Vagina (tissue), 2 donors: ENCODE results near the gene ATP5IF1. TPM values are rescaled to one million over a fixed set of nuclear protein-coding genes. Genes with fewer than 3 reads are reported as not detected.

ENCODE experiments used
- DNase-seq, 2 donors: peaks; one replicate each; pipeline ENCODE4 v3.0.0-alpha.2; 2017; ENCODE audit errors: extremely low spot score in 2 of 2
- H3K27ac ChIP-seq: fragments of 200-600 bp; sonication (generic); one replicate; pipeline ENCODE4 v1.5.1; 2019
- H3K27me3 ChIP-seq: fragments of 200-600 bp; sonication (generic); one replicate; pipeline ENCODE4 v1.5.1; 2019
- H3K36me3 ChIP-seq, 2 donors: fragments of 200-600 bp; sonication (generic); one replicate each; pipeline ENCODE4 v1.5.1; 2017 to 2019
- H3K4me1 ChIP-seq: fragments of 200-600 bp; sonication (generic); one replicate; pipeline ENCODE4 v1.5.1; 2019
- H3K4me3 ChIP-seq, 2 donors: fragments of 200-600 bp; sonication (generic); 1 replicate in 1 of 2; 2 replicates in 1 of 2; pipeline ENCODE4 v1.5.1; 2016 to 2019
- H3K9me3 ChIP-seq: fragments of 200-600 bp; sonication (generic); one replicate; pipeline ENCODE4 v1.5.1; 2019
- POLR2A ChIP-seq, 2 donors: fragments of 450-650 bp; IDR thresholded peaks; one replicate each; pipeline ENCODE4 v1.6.1; 2017; ENCODE audit warnings: antibody characterized with exemption in 2 of 2, mild to moderate bottlenecking in 2 of 2, moderate library complexity in 2 of 2
- POLR2AphosphoS5 ChIP-seq, 2 donors: sonication (generic); formaldehyde crosslinking; IDR thresholded peaks; one replicate each; pipeline ENCODE4 v1.9.0; 2017; ENCODE audit warnings: antibody characterized with exemption in 2 of 2, mild to moderate bottlenecking in 2 of 2, low read depth in 1 of 2; ENCODE audit not compliant: insufficient read depth in 1 of 2
- intact Hi-C: fragments of 100-400 bp; cut with DNase I; formaldehyde crosslinking; loops from one replicate; pipeline ENCODE4 v1.15.1; 2023
- total RNA-seq: library from RNA; depleted of rRNA; stranded (reverse); fragments of >200 nt; gene quantifications from one replicate; pipeline ENCODE4 v1.2.3, GENCODE V29; 2016
- TF ChIP-seq, protein P1 (sequence below), 3 experiments: fragments of 450-650 bp in 2 of 3; fragments of 200-600 bp in 1 of 3; sonication (generic) in 1 of 3; IDR thresholded peaks; one replicate each; pipeline ENCODE4 v1.5.1; 2017 to 2019; ENCODE audit warnings: antibody characterized with exemption in 3 of 3, mild to moderate bottlenecking in 2 of 3, moderate library complexity in 2 of 3

The ATP5IF1 gene
- total RNA-seq, 1 donor from 2014 or later: 224 TPM

DNA sequence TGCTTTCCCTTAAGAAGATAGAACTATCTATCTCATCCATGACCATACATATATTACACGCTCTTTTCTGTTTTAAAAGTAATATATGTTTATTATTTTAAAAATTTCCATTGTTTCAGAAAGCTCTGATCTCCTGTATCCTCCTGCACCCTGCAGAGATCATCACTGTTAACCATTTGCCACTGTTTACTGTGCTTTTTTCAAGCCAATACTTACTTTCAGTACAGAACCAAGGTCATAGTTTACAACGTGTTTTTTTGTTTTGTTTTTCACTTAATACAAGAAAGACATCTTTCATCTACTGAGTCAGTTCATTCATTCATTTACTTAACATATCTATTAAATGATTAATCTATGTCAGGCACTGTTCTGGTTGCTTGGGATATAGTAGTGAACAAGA, 33.6 kb downstream of the ATP5IF1 start:
- intact Hi-C loops: no loop called here
- Histone ChIP-seq H3K27me3 (no peaks in the 10 kb centered on the region), H3K27ac (no peak overlapping the region), H3K4me1 (peaks cover 5% of the 10 kb centered on the region), H3K9me3 (no peaks in the 10 kb centered on the region), H3K36me3 (peaks cover 2 to 31% of the 10 kb centered on the region in 2 donors), H3K4me3 (no peak overlapping the region)
- DNase-seq: no peak
- TF ChIP-seq POLR2A (IDR thresholded peaks at IDR 0.05): no peak
- TF ChIP-seq, protein P1, sequence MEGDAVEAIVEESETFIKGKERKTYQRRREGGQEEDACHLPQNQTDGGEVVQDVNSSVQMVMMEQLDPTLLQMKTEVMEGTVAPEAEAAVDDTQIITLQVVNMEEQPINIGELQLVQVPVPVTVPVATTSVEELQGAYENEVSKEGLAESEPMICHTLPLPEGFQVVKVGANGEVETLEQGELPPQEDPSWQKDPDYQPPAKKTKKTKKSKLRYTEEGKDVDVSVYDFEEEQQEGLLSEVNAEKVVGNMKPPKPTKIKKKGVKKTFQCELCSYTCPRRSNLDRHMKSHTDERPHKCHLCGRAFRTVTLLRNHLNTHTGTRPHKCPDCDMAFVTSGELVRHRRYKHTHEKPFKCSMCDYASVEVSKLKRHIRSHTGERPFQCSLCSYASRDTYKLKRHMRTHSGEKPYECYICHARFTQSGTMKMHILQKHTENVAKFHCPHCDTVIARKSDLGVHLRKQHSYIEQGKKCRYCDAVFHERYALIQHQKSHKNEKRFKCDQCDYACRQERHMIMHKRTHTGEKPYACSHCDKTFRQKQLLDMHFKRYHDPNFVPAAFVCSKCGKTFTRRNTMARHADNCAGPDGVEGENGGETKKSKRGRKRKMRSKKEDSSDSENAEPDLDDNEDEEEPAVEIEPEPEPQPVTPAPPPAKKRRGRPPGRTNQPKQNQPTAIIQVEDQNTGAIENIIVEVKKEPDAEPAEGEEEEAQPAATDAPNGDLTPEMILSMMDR (IDR thresholded peaks at IDR 0.05): no peak
- TF ChIP-seq POLR2AphosphoS5 (IDR thresholded peaks at IDR 0.05; ENCODE audit: insufficient read depth in 1 of 2, low read depth in 1 of 2): no peak

DNA sequence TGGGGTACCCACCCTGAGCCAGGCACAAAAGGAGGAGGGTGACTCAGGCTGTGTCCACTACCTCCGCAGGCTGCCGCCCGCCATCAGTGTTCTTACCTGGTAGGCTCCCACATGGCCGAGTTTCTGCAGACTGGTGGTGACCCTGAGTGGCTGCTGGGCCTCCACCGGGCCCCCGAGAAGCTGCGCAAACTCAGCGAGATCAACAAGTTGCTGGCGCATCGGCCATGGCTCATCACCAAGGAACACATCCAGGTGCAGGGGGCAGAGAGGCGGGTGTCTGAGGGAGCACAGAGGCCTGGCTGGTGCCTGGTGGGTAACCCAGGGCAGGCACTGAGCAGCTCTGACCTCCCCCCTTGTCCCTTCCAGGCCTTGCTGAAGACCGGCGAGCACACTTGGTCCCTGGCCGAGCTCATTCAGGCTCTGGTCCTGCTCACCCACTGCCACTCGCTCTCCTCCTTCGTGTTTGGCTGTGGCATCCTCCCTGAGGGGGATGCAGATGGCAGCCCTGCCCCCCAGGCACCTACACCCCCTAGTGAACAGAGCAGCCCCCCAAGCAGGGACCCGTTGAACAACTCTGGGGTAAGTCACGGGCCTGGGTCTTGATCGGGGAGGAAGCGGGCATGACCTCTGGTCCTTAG, 36.4 kb downstream of the ATP5IF1 start:
- peaks cover 2 to 47% of the 10 kb centered on the region in 2 donors for H3K36me3 ChIP-seq
- no peaks in the 10 kb centered on the region for H3K9me3 ChIP-seq
- DNase-seq: no peak
- H3K4me3 ChIP-seq: no peak overlapping the region
- H3K27me3 ChIP-seq: no peaks in the 10 kb centered on the region
- intact Hi-C loops: no loop called here
- TF ChIP-seq, protein P1 (IDR thresholded peaks at IDR 0.05): no peak
- TF ChIP-seq POLR2A (IDR thresholded peaks at IDR 0.05) (no peak), POLR2AphosphoS5 (IDR thresholded peaks at IDR 0.05; ENCODE audit: insufficient read depth in 1 of 2, low read depth in 1 of 2) (no peak)
- no peak overlapping the region for H3K27ac ChIP-seq
- no peaks in the 10 kb centered on the region for H3K4me1 ChIP-seq

- peaks cover 2 to 51% of the 10 kb centered on the region in 2 donors for H3K36me3 ChIP-seq
- TF ChIP-seq, protein P1 (IDR thresholded peaks at IDR 0.05): no peak
- no peak for TF ChIP-seq POLR2A (IDR thresholded peaks at IDR 0.05)
- TF ChIP-seq POLR2AphosphoS5 (IDR thresholded peaks at IDR 0.05; ENCODE audit: insufficient read depth in 1 of 2, low read depth in 1 of 2): no peak
- no peak overlapping the region for H3K27ac ChIP-seq
- no peaks in the 10 kb centered on the region for H3K9me3 ChIP-seq
- no peak for DNase-seq
- no peak overlapping the region for H3K4me3 ChIP-seq
- intact Hi-C loops: no loop called here
- H3K4me1 ChIP-seq: no peaks in the 10 kb centered on the region
- H3K27me3 ChIP-seq: no peaks in the 10 kb centered on the region
Measured at GRCh38 chr1:28273216-28273860, 37.4 kb downstream of the ATP5IF1 start.

GRCh38 chr1:28278763-28279162, 42.8 kb downstream of the ATP5IF1 start:
- Histone ChIP-seq H3K27ac (no peak overlapping the region), H3K4me3 (no peak overlapping the region), H3K9me3 (no peaks in the 10 kb centered on the region), H3K27me3 (no peaks in the 10 kb centered on the region), H3K36me3 (peaks cover 2 to 62% of the 10 kb centered on the region in 2 donors), H3K4me1 (no peaks in the 10 kb centered on the region)
- DNase-seq: no peak
- intact Hi-C loops: no loop called here
- TF ChIP-seq, protein P1 (IDR thresholded peaks at IDR 0.05): no peak
- no peak for TF ChIP-seq POLR2AphosphoS5 (IDR thresholded peaks at IDR 0.05; ENCODE audit: insufficient read depth in 1 of 2, low read depth in 1 of 2)
- TF ChIP-seq POLR2A (IDR thresholded peaks at IDR 0.05): no peak

DNA sequence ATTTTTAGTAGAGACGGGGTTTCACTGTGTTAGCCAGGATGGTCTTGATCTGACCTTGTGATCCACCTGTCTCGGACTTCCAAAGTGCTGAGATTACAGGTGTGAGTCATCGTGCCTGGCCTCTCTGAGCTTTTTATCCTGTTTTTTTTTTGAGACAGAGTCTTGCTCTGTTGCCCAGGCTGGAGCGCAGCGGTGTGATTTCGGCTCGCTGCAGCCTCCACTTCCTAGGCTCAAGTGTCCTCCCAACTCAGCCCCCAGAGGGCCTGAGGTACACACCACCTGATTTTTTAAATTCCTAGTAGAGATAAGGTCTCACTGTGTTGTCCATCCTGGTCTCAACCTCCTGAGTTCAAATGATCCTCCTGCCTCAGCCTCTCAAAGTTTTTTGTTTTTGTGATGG, 43.8 kb downstream of the ATP5IF1 start:
- H3K27ac ChIP-seq: no peak overlapping the region
- H3K4me3 ChIP-seq: no peak overlapping the region
- peaks cover 0 to 52% of the 10 kb centered on the region in 2 donors for H3K36me3 ChIP-seq
- no peak for TF ChIP-seq POLR2A (IDR thresholded peaks at IDR 0.05)
- TF ChIP-seq POLR2AphosphoS5 (IDR thresholded peaks at IDR 0.05; ENCODE audit: insufficient read depth in 1 of 2, low read depth in 1 of 2): no peak
- TF ChIP-seq, protein P1 (IDR thresholded peaks at IDR 0.05): no peak
- no peaks in the 10 kb centered on the region for H3K27me3 ChIP-seq
- intact Hi-C loops: no loop called here
- no peaks in the 10 kb centered on the region for H3K4me1 ChIP-seq
- no peaks in the 10 kb centered on the region for H3K9me3 ChIP-seq
- DNase-seq: no peak
